PC-9 (cell line): ENCODE measurements around the gene GNGT1. TPM values are rescaled to one million over a fixed set of nuclear protein-coding genes. Genes with fewer than 3 reads are reported as not detected.

Experiments used
- BruUV-seq: library from RNA; stranded (reverse); fragments of 400-500 nt; replicated peaks from 2 replicates; lab custom pipeline; 2021; lab: Mats Ljungman, UMichigan
- CTCF ChIA-PET: fragments of 300-600 bp; sonication (Branson Sonifier 250); formaldehyde crosslinking; loops from one replicate; lab custom pipeline; 2022; ENCODE audit warnings: antibody characterized with exemption; lab: Charles Lee
- POLR2A ChIA-PET: fragments of 300-600 bp; sonication (Branson Sonifier 250); formaldehyde crosslinking; loops from one replicate; lab custom pipeline; 2022; ENCODE audit warnings: antibody characterized with exemption; ENCODE audit not compliant: unreplicated experiment; lab: Charles Lee
- DNase-seq, 2 experiments: peaks; one replicate each; pipeline versions ENCODE4 v3.0.0 to v3.0.0-alpha.2; 2015 to 2022; ENCODE audit warnings: mixed read lengths in 1 of 2
- H2AFZ ChIP-seq: fragments of 200-600 bp; sonication (generic); 2 replicates; pipeline ENCODE4 v1.8.1; 2017; ENCODE audit warnings: antibody characterized with exemption
- H3F3A ChIP-seq: fragments of 200-600 bp; sonication (generic); 2 replicates; pipeline ENCODE4 v1.8.1; 2017; ENCODE audit warnings: antibody characterized with exemption, mild to moderate bottlenecking, low read depth; ENCODE audit not compliant: insufficient read depth
- H3K27ac ChIP-seq: fragments of 200-600 bp; sonication (generic); 2 replicates; pipeline ENCODE4 v1.6.1; 2016; ENCODE audit warnings: mixed run types
- H3K27me3 ChIP-seq: fragments of 200-600 bp; sonication (generic); 2 replicates; pipeline ENCODE4 v1.6.1; 2016; ENCODE audit warnings: low read depth, mixed run types; ENCODE audit not compliant: insufficient read depth
- H3K36me3 ChIP-seq: fragments of 200-600 bp; sonication (generic); 2 replicates; pipeline ENCODE4 v1.6.1; 2016; ENCODE audit warnings: low read depth, mixed run types
- H3K4me1 ChIP-seq: fragments of 200-600 bp; sonication (generic); replicated peaks from 2 replicates; pipeline ENCODE4 v1.6.1; 2016; ENCODE audit warnings: mixed run types; ENCODE audit not compliant: insufficient read depth
- H3K4me2 ChIP-seq: fragments of 200-600 bp; sonication (generic); 2 replicates; pipeline ENCODE4 v1.6.1; 2017; ENCODE audit warnings: mixed run types
- H3K4me3 ChIP-seq: fragments of 200-600 bp; sonication (generic); 2 replicates; pipeline ENCODE4 v1.6.1; 2016; ENCODE audit warnings: mixed run types
- H3K79me2 ChIP-seq: fragments of 200-600 bp; sonication (generic); 2 replicates; pipeline ENCODE4 v1.6.1; 2017; ENCODE audit warnings: low read depth, mixed run types
- H3K9me2 ChIP-seq: fragments of 200-600 bp; sonication (generic); 2 replicates; pipeline ENCODE4 v1.8.1; 2017; ENCODE audit warnings: mild to moderate bottlenecking; ENCODE audit not compliant: insufficient read depth
- H3K9me3 ChIP-seq: fragments of 200-600 bp; sonication (generic); 2 replicates; pipeline ENCODE4 v1.8.1; 2016; ENCODE audit warnings: low read depth; ENCODE audit not compliant: insufficient read depth
- H4K20me1 ChIP-seq: fragments of 200-600 bp; sonication (generic); 2 replicates; pipeline ENCODE4 v1.8.1; 2017; ENCODE audit not compliant: insufficient read depth
- CTCF ChIP-seq: fragments of 200-600 bp; sonication (generic); conservative IDR thresholded peaks from 2 replicates; pipeline ENCODE4 v1.6.1; 2017; ENCODE audit warnings: mixed run types, antibody characterized with exemption, mild to moderate bottlenecking, moderate library complexity
- EZH2 ChIP-seq: fragments of 200-600 bp; sonication (generic); IDR thresholded peaks from 2 replicates; pipeline ENCODE4 v1.8.0; 2017; ENCODE audit warnings: antibody characterized with exemption, low read depth
- intact Hi-C: fragments of 100-400 bp; cut with micrococcal nuclease; formaldehyde crosslinking; loops from one replicate; pipeline ENCODE4 v1.10.0; 2022; ENCODE audit not compliant: unreplicated experiment
- total RNA-seq: library from RNA; stranded (reverse); gene quantifications from 2 replicates; pipeline ENCODE4 v1.2.3, GENCODE V29; 2021

The GNGT1 gene
- total RNA-seq, 1 experiment from 2014 or later = not detected

- H3K4me2 ChIP-seq = no peak overlapping the region
- POLR2A ChIA-PET = no interaction called here
- no peaks in the 10 kb centered on the region for H3K36me3 ChIP-seq
Measured at GRCh38 chr7:93861325-93861949, 44.9 kb upstream of the GNGT1 start.

GRCh38 chr7:93862651-93863050, 43.7 kb upstream of the GNGT1 start:
- H3K27me3 ChIP-seq = no peaks in the 10 kb centered on the region
- no peaks in the 10 kb centered on the region for H3K79me2 ChIP-seq
- H3K27ac ChIP-seq = no peak overlapping the region
- intact Hi-C loops = no loop called here
- H2AFZ ChIP-seq = no peak overlapping the region
- H4K20me1 ChIP-seq = no peaks in the 10 kb centered on the region
- POLR2A ChIA-PET = no interaction called here
- H3K36me3 ChIP-seq = no peaks in the 10 kb centered on the region
- H3K4me2 ChIP-seq = no peak overlapping the region
- H3K9me3 ChIP-seq = no peaks in the 10 kb centered on the region; the same call in 1 of the 2 replicates
- H3K4me1 ChIP-seq = no peaks in the 10 kb centered on the region
- no peak for TF ChIP-seq CTCF
- no peak for TF ChIP-seq EZH2
- no TSS peak for BruUV-seq
- CTCF ChIA-PET = no interaction called here
- no peaks in the 10 kb centered on the region for H3F3A ChIP-seq
- no peak overlapping the region for H3K4me3 ChIP-seq
- no peaks in the 10 kb centered on the region for H3K9me2 ChIP-seq
- DNase-seq = no peak

More at GRCh38 chr7:93861325-93861949, 44.9 kb upstream of the GNGT1 start:
- CTCF ChIA-PET = no interaction called here
- Histone ChIP-seq H3K9me2 (no peaks in the 10 kb centered on the region), H3K27ac (no peak overlapping the region), H3K9me3 (peaks cover 3% of the 10 kb centered on the region; the same call in 1 of the 2 replicates), H2AFZ (no peak overlapping the region), H3K27me3 (no peaks in the 10 kb centered on the region), H3K79me2 (no peaks in the 10 kb centered on the region), H3F3A (no peaks in the 10 kb centered on the region), H3K4me1 (peaks cover 4% of the 10 kb centered on the region; the same call in 1 of the 2 replicates), H4K20me1 (no peaks in the 10 kb centered on the region), H3K4me3 (no peak overlapping the region)
- DNase-seq = no peak
- BruUV-seq = no TSS peak
- TF ChIP-seq EZH2 (no peak), CTCF (peak; percentile 54; the same call in 1 of the 2 replicates)
- intact Hi-C loops = no loop called here

- Histone ChIP-seq H3F3A (no peaks in the 10 kb centered on the region), H2AFZ (no peak overlapping the region), H3K9me2 (no peaks in the 10 kb centered on the region), H3K4me2 (no peak overlapping the region), H4K20me1 (no peaks in the 10 kb centered on the region), H3K79me2 (no peaks in the 10 kb centered on the region), H3K27ac (no peak overlapping the region), H3K36me3 (no peaks in the 10 kb centered on the region), H3K27me3 (no peaks in the 10 kb centered on the region), H3K4me1 (no peaks in the 10 kb centered on the region), H3K9me3 (no peaks in the 10 kb centered on the region), H3K4me3 (no peak overlapping the region)
- POLR2A ChIA-PET = no interaction called here
- DNase-seq = no peak
- CTCF ChIA-PET = interaction anchor here (0.6 kb wide), 1 partner anchor 1413 kb away, joined by 3 read pairs; no protein-coding TSS in a partner anchor
- intact Hi-C loops = no loop called here
- no peak for TF ChIP-seq CTCF
- TF ChIP-seq EZH2 = no peak
- BruUV-seq = no TSS peak
Measured at GRCh38 chr7:93866886-93867285, 39.5 kb upstream of the GNGT1 start.
